ENCODE measurements around the gene FAM161A. TPM values are rescaled to one million over a fixed set of nuclear protein-coding genes. Genes with fewer than 3 reads are reported as not detected.
A peak's percentile ranks its signal among the peaks of the same experiment; 100 is the strongest.
"Not testable (repeated sequence)": the region's sequence is repeated elsewhere in the genome, so short reads cannot be mapped to it uniquely, and the experiment has no call there.

Gene FAM161A
- total and polyA plus RNA-seq, 4 donors = 0.75 to 3.1 (median 2.4) TPM

GRCh38 chr2:61879351-61879750 is 25.5 kb upstream of the FAM161A start:
- DNase-seq; H3K9me3 ChIP-seq (ENCODE audit: control insufficient read depth, low read length); ATAC-seq (ENCODE audit: low FRiP score); H3K4me3 ChIP-seq (ENCODE audit: low read length in 2 of 2); H3K4me1 ChIP-seq (ENCODE audit: control insufficient read depth in 1 of 2, insufficient read depth in 2 of 2, low read length in 2 of 2); intact Hi-C loops (cut with DNase I); H3K36me3 ChIP-seq (ENCODE audit: control insufficient read depth in 1 of 2, insufficient read depth in 2 of 2, low read length in 1 of 2); H3K27ac ChIP-seq (ENCODE audit: low read depth in 1 of 2, low read length in 2 of 2); H3K27me3 ChIP-seq (ENCODE audit: control insufficient read depth in 1 of 2, insufficient read depth in 2 of 2, low read length in 1 of 2): not testable (repeated sequence)
- WGBS, 2 donors = 95 to 99% methylated on average over 3 to 4 of the region's 4 CpGs

GRCh38 chr2:61878761-61879160 is 24.9 kb upstream of the FAM161A start:
- Histone ChIP-seq H3K4me1 (ENCODE audit: control insufficient read depth in 1 of 2, insufficient read depth in 2 of 2, low read length in 2 of 2) (no peaks in the 10 kb centered on the region), H3K4me3 (ENCODE audit: low read length in 2 of 2) (no peak overlapping the region), H3K36me3 (ENCODE audit: control insufficient read depth in 1 of 2, insufficient read depth in 2 of 2, low read length in 1 of 2) (peaks cover 2 to 6% of the 10 kb centered on the region in 2 donors), H3K27me3 (ENCODE audit: control insufficient read depth in 1 of 2, insufficient read depth in 2 of 2, low read length in 1 of 2) (no peaks in the 10 kb centered on the region), H3K9me3 (ENCODE audit: control insufficient read depth, low read length) (no peaks in the 10 kb centered on the region), H3K27ac (ENCODE audit: low read depth in 1 of 2, low read length in 2 of 2) (no peak overlapping the region)
- intact Hi-C loops (cut with DNase I) = no loop called here
- DNase-seq = no peak
- WGBS, 2 donors = 93 to 94% methylated on average over 3 of the region's 3 CpGs
- no peak for ATAC-seq (ENCODE audit: low FRiP score)

- WGBS, 2 donors = 59 to 60% methylated on average over 4 of the region's 4 CpGs
- intact Hi-C loops (cut with DNase I) = no loop called here
Observed at GRCh38 chr2:61877571-61878245, 23.8 kb upstream of the FAM161A start.

GRCh38 chr2:61876400-61876799 is 22.5 kb upstream of the FAM161A start:
- no peaks in the 10 kb centered on the region for H3K4me1 ChIP-seq (ENCODE audit: control insufficient read depth in 1 of 2, insufficient read depth in 2 of 2, low read length in 2 of 2)
- intact Hi-C loops (cut with DNase I) = no loop called here
- no peaks in the 10 kb centered on the region for H3K27me3 ChIP-seq (ENCODE audit: control insufficient read depth in 1 of 2, insufficient read depth in 2 of 2, low read length in 1 of 2)
- DNase-seq (no peak), ATAC-seq (ENCODE audit: low FRiP score) (no peak)
- no peak overlapping the region for H3K27ac ChIP-seq (ENCODE audit: low read depth in 1 of 2, low read length in 2 of 2)
- no peak overlapping the region for H3K4me3 ChIP-seq (ENCODE audit: low read length in 2 of 2)
- 82 to 83% methylated on average over 1 of the region's 1 CpG for WGBS, 2 donors
- H3K9me3 ChIP-seq (ENCODE audit: control insufficient read depth, low read length) = no peaks in the 10 kb centered on the region
- H3K36me3 ChIP-seq (ENCODE audit: control insufficient read depth in 1 of 2, insufficient read depth in 2 of 2, low read length in 1 of 2) = peaks cover 5 to 7% of the 10 kb centered on the region in 2 donors

More at GRCh38 chr2:61877571-61878245, 23.8 kb upstream of the FAM161A start:
- H3K9me3 ChIP-seq (ENCODE audit: control insufficient read depth, low read length) = no peaks in the 10 kb centered on the region
- no peaks in the 10 kb centered on the region for H3K27me3 ChIP-seq (ENCODE audit: control insufficient read depth in 1 of 2, insufficient read depth in 2 of 2, low read length in 1 of 2)
- peaks cover 3 to 4% of the 10 kb centered on the region in 2 donors for H3K36me3 ChIP-seq (ENCODE audit: control insufficient read depth in 1 of 2, insufficient read depth in 2 of 2, low read length in 1 of 2)
- H3K27ac ChIP-seq (ENCODE audit: low read depth in 1 of 2, low read length in 2 of 2) = no peak overlapping the region
- no peak for DNase-seq
- no peaks in the 10 kb centered on the region for H3K4me1 ChIP-seq (ENCODE audit: control insufficient read depth in 1 of 2, insufficient read depth in 2 of 2, low read length in 2 of 2)
- H3K4me3 ChIP-seq (ENCODE audit: low read length in 2 of 2) = no peak overlapping the region
- no peak for ATAC-seq (ENCODE audit: low FRiP score)

- ATAC-seq (ENCODE audit: low FRiP score) = not testable (repeated sequence)
Observed at GRCh38 chr2:61866482-61867089, 12.7 kb upstream of the FAM161A start.

GRCh38 chr2:61862085-61862484 is 8.2 kb upstream of the FAM161A start:
- H3K4me1 ChIP-seq (ENCODE audit: control insufficient read depth in 1 of 2, insufficient read depth in 2 of 2, low read length in 2 of 2) = no peaks in the 10 kb centered on the region
- DNase-seq (no peak), ATAC-seq (ENCODE audit: low FRiP score) (no peak)
- no peak overlapping the region for H3K27ac ChIP-seq (ENCODE audit: low read depth in 1 of 2, low read length in 2 of 2)
- H3K36me3 ChIP-seq (ENCODE audit: control insufficient read depth in 1 of 2, insufficient read depth in 2 of 2, low read length in 1 of 2) = no peaks in the 10 kb centered on the region
- intact Hi-C loops (cut with DNase I) = no loop called here
- H3K27me3 ChIP-seq (ENCODE audit: control insufficient read depth in 1 of 2, insufficient read depth in 2 of 2, low read length in 1 of 2) = no peaks in the 10 kb centered on the region
- H3K4me3 ChIP-seq (ENCODE audit: low read length in 2 of 2) = no peak overlapping the region
- no peaks in the 10 kb centered on the region for H3K9me3 ChIP-seq (ENCODE audit: control insufficient read depth, low read length)
- WGBS, 2 donors = 96 to 98% methylated on average over 5 of the region's 5 CpGs

More at GRCh38 chr2:61866482-61867089, 12.7 kb upstream of the FAM161A start:
- DNase-seq; intact Hi-C loops (cut with DNase I); H3K36me3 ChIP-seq (ENCODE audit: control insufficient read depth in 1 of 2, insufficient read depth in 2 of 2, low read length in 1 of 2); H3K27ac ChIP-seq (ENCODE audit: low read depth in 1 of 2, low read length in 2 of 2); H3K27me3 ChIP-seq (ENCODE audit: control insufficient read depth in 1 of 2, insufficient read depth in 2 of 2, low read length in 1 of 2); H3K9me3 ChIP-seq (ENCODE audit: control insufficient read depth, low read length); H3K4me3 ChIP-seq (ENCODE audit: low read length in 2 of 2); H3K4me1 ChIP-seq (ENCODE audit: control insufficient read depth in 1 of 2, insufficient read depth in 2 of 2, low read length in 2 of 2): not testable (repeated sequence)
- WGBS, 2 donors = 97 to 98% methylated on average over 14 of the region's 14 CpGs

- Histone ChIP-seq H3K4me1 (ENCODE audit: control insufficient read depth in 1 of 2, insufficient read depth in 2 of 2, low read length in 2 of 2) (no peaks in the 10 kb centered on the region), H3K36me3 (ENCODE audit: control insufficient read depth in 1 of 2, insufficient read depth in 2 of 2, low read length in 1 of 2) (no peaks in the 10 kb centered on the region), H3K27ac (ENCODE audit: low read depth in 1 of 2, low read length in 2 of 2) (no peak overlapping the region), H3K4me3 (ENCODE audit: low read length in 2 of 2) (no peak overlapping the region), H3K9me3 (ENCODE audit: control insufficient read depth, low read length) (no peaks in the 10 kb centered on the region), H3K27me3 (ENCODE audit: control insufficient read depth in 1 of 2, insufficient read depth in 2 of 2, low read length in 1 of 2) (no peaks in the 10 kb centered on the region)
- DNase-seq (no peak), ATAC-seq (ENCODE audit: low FRiP score) (no peak)
- WGBS, 2 donors = 76 to 85% methylated on average over 3 of the region's 3 CpGs
- intact Hi-C loops (cut with DNase I) = loop anchor here in 1 of 2 donors (10.0 kb wide), 1 partner anchor 322 kb away; the partner anchor contains the start of gene XPO1
Observed at GRCh38 chr2:61857224-61857623, 3.4 kb upstream of the FAM161A start.

- ATAC-seq (ENCODE audit: low FRiP score) (no peak), DNase-seq (peak in 1 of 2 donors; percentile 48)
- intact Hi-C loops (cut with DNase I) = loop anchor here (2.0 to 10.0 kb wide), 2 partner anchors 34 to 320 kb away; partner anchors contain the start of genes CCT4 (in 1 of the 2) and XPO1 (in 1 of the 2)
- H3K9me3 ChIP-seq (ENCODE audit: control insufficient read depth, low read length) = no peaks in the 10 kb centered on the region
- whole genome bisulfite sequencing, 2 donors = 23 to 26% methylated on average over 9 of the region's 9 CpGs
- H3K27ac ChIP-seq (ENCODE audit: low read depth in 1 of 2, low read length in 2 of 2) = no peak overlapping the region
- H3K36me3 ChIP-seq (ENCODE audit: control insufficient read depth in 1 of 2, insufficient read depth in 2 of 2, low read length in 1 of 2) = no peaks in the 10 kb centered on the region
- H3K4me3 ChIP-seq (ENCODE audit: low read length in 2 of 2) = no peak overlapping the region
- H3K4me1 ChIP-seq (ENCODE audit: control insufficient read depth in 1 of 2, insufficient read depth in 2 of 2, low read length in 2 of 2) = no peaks in the 10 kb centered on the region
- no peaks in the 10 kb centered on the region for H3K27me3 ChIP-seq (ENCODE audit: control insufficient read depth in 1 of 2, insufficient read depth in 2 of 2, low read length in 1 of 2)
Observed at GRCh38 chr2:61855318-61855613, 1.4 kb upstream of the FAM161A start.
